ENCODE measurements around the gene BET1L.

DNA sequence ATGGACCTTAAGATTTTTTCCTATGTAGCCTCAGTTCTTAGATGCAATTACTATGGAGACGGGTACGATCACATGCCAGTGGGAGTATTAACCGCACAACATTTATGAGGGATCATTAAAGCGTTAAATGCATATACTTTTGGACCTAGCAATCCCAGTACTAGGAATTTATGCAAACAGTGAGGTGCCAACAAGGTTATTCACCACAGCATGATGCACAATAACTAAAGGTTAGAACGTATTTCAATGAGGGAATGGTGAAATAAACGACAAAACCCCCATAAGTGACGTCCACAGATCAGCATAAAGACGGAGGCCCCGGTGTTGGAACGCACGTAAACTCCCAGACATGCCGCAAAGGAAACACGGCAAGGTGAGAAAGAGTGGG lies 28.4 kb upstream of the BET1L start:
- no peak for TF ChIP-seq CTCF (IDR thresholded peaks at IDR 0.05; ENCODE audit: low read depth, low read length)
- TF ChIP-seq EZH2phosphoT487 (IDR thresholded peaks at IDR 0.05; ENCODE audit: low read depth) = no peak

Data from OCI-LY3 (cell line).